Stromal cell of bone marrow (primary cell): Measurements from ENCODE around the gene PRDM7.

Experiments used
- DNase-seq: peaks from one replicate; pipeline ENCODE4 v3.0.0-alpha.2; 2012; ENCODE audit warnings: low read depth

PRDM7 gene

GRCh38 chr16:90035902-90036301, 41.2 kb downstream of the PRDM7 start:
- DNase-seq, result no peak

- DNase-seq, result no peak
Observed at GRCh38 chr16:90034504-90034903, 42.6 kb downstream of the PRDM7 start.

- DNase-seq, result no peak
Observed at GRCh38 chr16:90033387-90033786, 43.7 kb downstream of the PRDM7 start.

- DNase-seq, result no peak
Observed at GRCh38 chr16:90032674-90033331, 44.3 kb downstream of the PRDM7 start.

GRCh38 chr16:90031931-90032673, 45.0 kb downstream of the PRDM7 start:
- DNase-seq, result no peak

- DNase-seq, result no peak
Observed at GRCh38 chr16:90031186-90031930, 45.8 kb downstream of the PRDM7 start.

GRCh38 chr16:90028985-90029384, 48.1 kb downstream of the PRDM7 start:
- DNase-seq, result no peak

GRCh38 chr16:90027611-90028010, 49.5 kb downstream of the PRDM7 start:
- DNase-seq, result no peak

GRCh38 chr16:90026135-90026534, 51.0 kb downstream of the PRDM7 start:
- no peak for DNase-seq

GRCh38 chr16:90023078-90023447, 54.1 kb downstream of the PRDM7 start:
- DNase-seq, result no peak

- peak; percentile 73 for DNase-seq
Observed at GRCh38 chr16:90022209-90023077, 54.7 kb downstream of the PRDM7 start.

GRCh38 chr16:90020838-90021382, 56.2 kb downstream of the PRDM7 start:
- DNase-seq, result no peak

GRCh38 chr16:90020260-90020837, 56.8 kb downstream of the PRDM7 start:
- no peak for DNase-seq

- peak; percentile 32 for DNase-seq
Observed at GRCh38 chr16:90019543-90020259, 57.4 kb downstream of the PRDM7 start.

GRCh38 chr16:90018652-90019542, 58.2 kb downstream of the PRDM7 start, which contains the start of gene DBNDD1:
TSS of gene DBNDD1 (minus strand) at chr16:90019456. CDS start at chr16:90019341, 115 bp downstream.
- DNase-seq, result no peak

- no peak for DNase-seq
Observed at GRCh38 chr16:90018297-90018651, 58.9 kb downstream of the PRDM7 start.

GRCh38 chr16:90016339-90016950, 60.7 kb downstream of the PRDM7 start:
- DNase-seq, result no peak

- DNase-seq, result no peak
Observed at GRCh38 chr16:90015586-90016338, 61.4 kb downstream of the PRDM7 start.
